GM23338 (cell line): ENCODE data around the gene FAM153A. TPM values are rescaled to one million over a fixed set of nuclear protein-coding genes. Genes with fewer than 3 reads are reported as not detected.
A peak's percentile ranks its signal among the peaks of the same experiment; 100 is the strongest.
"Not testable (repeated sequence)": the region's sequence is repeated elsewhere in the genome, so short reads cannot be mapped to it uniquely, and the experiment has no call there.

Experiments used
- ATAC-seq: fragments of 200-7000 bp; cut with Tn5 transposase; 3 replicates; pipeline ENCODE4 v1.9.1; 2020
- DNase-seq: peaks from one replicate; pipeline ENCODE4 v3.0.0-alpha.2; 2015; ENCODE audit warnings: low spot score
- H2AFZ ChIP-seq: fragments of 200-600 bp; sonication (generic); 2 replicates; pipeline ENCODE4 v1.8.0; 2016; ENCODE audit warnings: antibody characterized with exemption, mild to moderate bottlenecking, moderate library complexity
- H3F3A ChIP-seq: fragments of 200-600 bp; sonication (generic); replicated peaks from 2 replicates; pipeline ENCODE4 v1.8.0; 2017; ENCODE audit warnings: antibody characterized with exemption, mixed run types, low read depth
- H3K27ac ChIP-seq: fragments of 200-600 bp; sonication (generic); 2 replicates; pipeline ENCODE4 v1.6.1; 2016; ENCODE audit warnings: low read depth
- H3K27me3 ChIP-seq: fragments of 200-600 bp; sonication (generic); 2 replicates; pipeline ENCODE4 v1.8.0; 2016; ENCODE audit warnings: mild to moderate bottlenecking, mixed run types, moderate library complexity; ENCODE audit not compliant: insufficient read depth
- H3K36me3 ChIP-seq: fragments of 200-600 bp; sonication (generic); 2 replicates; pipeline ENCODE4 v1.8.0; 2016; ENCODE audit warnings: mild to moderate bottlenecking; ENCODE audit not compliant: insufficient read depth
- H3K4me1 ChIP-seq: fragments of 200-600 bp; sonication (generic); 2 replicates; pipeline ENCODE4 v1.8.0; 2016; ENCODE audit warnings: mild to moderate bottlenecking, moderate library complexity; ENCODE audit not compliant: insufficient read depth
- H3K4me2 ChIP-seq: fragments of 200-600 bp; sonication (generic); 2 replicates; pipeline ENCODE4 v1.7.1; 2017; ENCODE audit warnings: mixed run types
- H3K4me3 ChIP-seq: fragments of 200-600 bp; sonication (generic); 2 replicates; pipeline ENCODE4 v1.6.1; 2016; ENCODE audit warnings: mixed run types
- H3K79me2 ChIP-seq: fragments of 200-600 bp; sonication (generic); replicated peaks from 2 replicates; pipeline ENCODE4 v1.8.0; 2017; ENCODE audit warnings: mild to moderate bottlenecking; ENCODE audit not compliant: insufficient read depth
- H3K9me2 ChIP-seq: fragments of 200-600 bp; sonication (generic); 2 replicates; pipeline ENCODE4 v1.8.0; 2017; ENCODE audit not compliant: insufficient read depth
- H4K20me1 ChIP-seq: fragments of 200-600 bp; sonication (generic); replicated peaks from 2 replicates; pipeline ENCODE4 v1.8.0; 2017; ENCODE audit warnings: mild to moderate bottlenecking; ENCODE audit not compliant: insufficient read depth
- H3K27ac Mint-ChIP-seq: 2 replicates; pipeline ENCODE4 v1.8.0; 2020; ENCODE audit warnings: inconsistent platforms, mild to moderate bottlenecking, moderate library complexity, mixed read lengths
- H3K27me3 Mint-ChIP-seq: 3 replicates; pipeline ENCODE4 v1.8.0; 2022; ENCODE audit warnings: low read depth, mild to moderate bottlenecking, moderate library complexity, mixed read lengths, inconsistent platforms; ENCODE audit not compliant: insufficient read depth, poor library complexity
- H3K36me3 Mint-ChIP-seq: 3 replicates; pipeline ENCODE4 v1.8.0; 2021; ENCODE audit warnings: low read depth, mild to moderate bottlenecking, inconsistent platforms, moderate library complexity, mixed read lengths
- H3K4me1 Mint-ChIP-seq: 3 replicates; pipeline ENCODE4 v1.8.0; 2020; ENCODE audit warnings: mild to moderate bottlenecking, inconsistent platforms, mixed read lengths
- H3K4me3 Mint-ChIP-seq: 3 replicates; pipeline ENCODE4 v1.8.0; 2021; ENCODE audit warnings: moderate library complexity, mild to moderate bottlenecking, inconsistent platforms, mixed read lengths
- H3K9me3 Mint-ChIP-seq: 3 replicates; pipeline ENCODE4 v1.8.0; 2020; ENCODE audit warnings: moderate library complexity, mild to moderate bottlenecking, inconsistent platforms, mixed read lengths
- polyA plus RNA-seq: library from polyadenylated mRNA; unstranded; fragments of >200 nt; fragmentation: Nextera tagmentation; extraction: Ambion mirVana; gene quantifications from 2 replicates; pipeline ENCODE4 v1.2.1, GENCODE V29; 2016
- total RNA-seq: library from RNA; depleted of rRNA; stranded (reverse); fragments of >200 nt; shearing (Covaris generic); gene quantifications from 2 replicates; pipeline ENCODE4 v1.2.3, GENCODE V29; 2014

Gene FAM153A
- total and polyA plus RNA-seq, 2 experiments from 2014 or later: not detected

GRCh38 chr5:177812814-177813425 is 30.2 kb upstream of the FAM153A start:
- H3K27me3 ChIP-seq, H4K20me1 ChIP-seq, H3F3A ChIP-seq, H3K4me3 Mint-ChIP-seq, DNase-seq, H3K4me2 ChIP-seq, H3K4me1 Mint-ChIP-seq, H3K9me2 ChIP-seq, H3K27me3 Mint-ChIP-seq, H2AFZ ChIP-seq, H3K4me3 ChIP-seq, ATAC-seq, H3K27ac ChIP-seq, H3K79me2 ChIP-seq, H3K27ac Mint-ChIP-seq, H3K36me3 ChIP-seq, H3K9me3 Mint-ChIP-seq, H3K4me1 ChIP-seq, H3K36me3 Mint-ChIP-seq: not testable (repeated sequence)

DNA sequence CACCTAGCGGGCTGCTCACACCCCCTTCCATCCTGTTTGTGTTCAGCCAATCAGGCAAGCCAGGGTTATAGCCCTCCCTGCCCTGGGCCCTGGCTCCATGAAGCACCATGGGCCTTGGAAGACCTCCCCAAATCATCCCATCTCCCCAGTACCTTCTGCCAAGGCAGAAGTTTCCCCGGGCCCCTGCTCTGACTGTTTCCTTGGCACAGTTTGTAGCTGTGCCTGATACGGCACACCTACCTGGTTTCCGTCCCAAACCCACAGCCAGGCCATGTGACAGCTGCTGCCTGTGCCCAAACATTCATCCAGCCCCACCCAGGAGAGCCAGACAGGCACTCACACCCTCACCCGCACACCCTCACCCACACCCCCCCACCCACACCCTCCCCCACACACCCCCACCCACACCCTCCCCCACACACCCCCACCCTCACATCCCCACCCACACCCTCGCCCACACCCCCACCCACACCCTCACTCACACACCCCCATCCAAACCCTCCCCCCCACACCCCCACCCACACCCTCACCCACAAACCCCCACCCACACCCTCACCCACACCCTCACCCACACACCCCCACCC is 29.6 kb upstream of the FAM153A start:
- ATAC-seq, H2AFZ ChIP-seq: not testable (repeated sequence)

DNA sequence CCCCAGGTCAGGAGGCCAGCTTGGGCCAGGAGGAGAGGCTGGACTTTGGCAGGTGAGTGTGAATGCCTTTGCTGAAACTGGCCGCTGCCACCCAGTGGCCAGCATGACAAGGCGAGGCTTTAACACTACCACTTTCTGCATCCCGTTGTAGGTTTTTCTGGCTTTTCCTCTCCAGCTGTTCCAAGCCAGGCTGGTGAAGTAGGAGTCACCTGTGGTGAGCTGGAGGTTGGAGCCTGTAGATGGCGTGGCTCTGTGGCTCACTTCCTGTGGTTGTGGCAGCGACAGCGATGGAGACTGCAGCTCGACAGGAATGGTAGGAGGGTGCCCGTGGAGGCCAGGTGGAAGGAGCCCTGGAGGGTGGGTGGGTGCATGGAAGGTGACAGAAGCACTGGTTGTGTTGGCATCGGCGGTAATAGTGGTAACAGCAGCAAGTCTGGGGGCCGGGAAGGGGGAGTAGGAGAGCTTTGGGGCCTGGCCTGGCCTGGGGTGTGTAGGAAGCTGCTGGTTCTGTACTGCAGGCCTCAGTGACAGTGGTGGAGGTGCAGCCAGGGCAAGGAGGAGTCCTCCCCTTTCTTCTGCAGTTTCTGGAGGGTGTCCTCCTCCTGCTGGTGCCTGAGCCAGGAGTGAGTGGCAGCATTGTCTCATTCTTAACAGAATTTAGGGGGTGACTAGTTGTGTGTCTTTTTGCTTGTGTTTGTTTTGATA is 26.7 kb upstream of the FAM153A start:
- H3K4me3 Mint-ChIP-seq, H3K4me2 ChIP-seq, H3K27ac ChIP-seq, H3F3A ChIP-seq, H3K36me3 ChIP-seq, H3K79me2 ChIP-seq, H3K9me2 ChIP-seq, H3K27ac Mint-ChIP-seq, H2AFZ ChIP-seq, H3K4me1 ChIP-seq, DNase-seq, H3K27me3 ChIP-seq, H4K20me1 ChIP-seq, H3K27me3 Mint-ChIP-seq, H3K9me3 Mint-ChIP-seq, H3K4me3 ChIP-seq, H3K36me3 Mint-ChIP-seq, H3K4me1 Mint-ChIP-seq: not testable (repeated sequence)
- peak; percentile 84 for ATAC-seq

More for the DNA sequence above, 29.6 kb upstream of the FAM153A start:
- not testable (repeated sequence) for H3K9me2 ChIP-seq, H3K4me1 ChIP-seq, H3K9me3 Mint-ChIP-seq, H3K27ac Mint-ChIP-seq, DNase-seq, H3K27ac ChIP-seq, H3K4me3 ChIP-seq, H4K20me1 ChIP-seq, H3K36me3 Mint-ChIP-seq, H3F3A ChIP-seq, H3K4me1 Mint-ChIP-seq, H3K4me3 Mint-ChIP-seq, H3K79me2 ChIP-seq, H3K36me3 ChIP-seq, H3K4me2 ChIP-seq, H3K27me3 ChIP-seq, H3K27me3 Mint-ChIP-seq

DNA sequence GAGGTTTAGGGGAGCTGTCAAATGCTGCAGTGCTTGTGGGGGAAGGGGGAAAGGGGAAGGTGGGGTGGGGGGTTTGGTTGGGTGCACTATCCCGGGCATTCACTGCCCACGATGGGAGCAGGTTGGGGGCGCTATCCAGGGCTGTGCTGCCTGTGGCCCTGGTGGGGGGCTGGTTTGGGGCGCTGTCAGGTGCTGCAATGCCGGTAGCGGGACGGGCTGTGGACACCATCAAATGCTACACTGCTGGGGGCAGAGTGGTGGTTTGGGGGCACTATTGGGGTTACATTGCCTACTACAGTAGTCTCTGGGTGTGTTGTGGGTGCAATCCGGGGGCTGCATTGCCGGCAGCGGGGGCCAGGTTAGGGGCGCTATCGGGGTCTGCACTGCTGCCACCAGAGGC is 25.7 kb upstream of the FAM153A start:
- DNase-seq, H3K36me3 Mint-ChIP-seq, H3K27ac ChIP-seq, H3K79me2 ChIP-seq, H3K36me3 ChIP-seq, H3K4me1 ChIP-seq, H3K27ac Mint-ChIP-seq, H3K4me2 ChIP-seq, H3K4me3 ChIP-seq, H3F3A ChIP-seq, ATAC-seq, H2AFZ ChIP-seq, H4K20me1 ChIP-seq, H3K27me3 ChIP-seq, H3K4me1 Mint-ChIP-seq, H3K9me2 ChIP-seq, H3K9me3 Mint-ChIP-seq, H3K4me3 Mint-ChIP-seq, H3K27me3 Mint-ChIP-seq: not testable (repeated sequence)

- not testable (repeated sequence) for H3K4me1 ChIP-seq, H3K79me2 ChIP-seq, H3K27ac ChIP-seq, H3K36me3 Mint-ChIP-seq, H3K27ac Mint-ChIP-seq, H3K9me3 Mint-ChIP-seq, H3K27me3 Mint-ChIP-seq, H3K4me3 Mint-ChIP-seq, H3K4me1 Mint-ChIP-seq, H2AFZ ChIP-seq, DNase-seq, H4K20me1 ChIP-seq, ATAC-seq, H3K27me3 ChIP-seq, H3K9me2 ChIP-seq, H3K4me2 ChIP-seq, H3F3A ChIP-seq, H3K4me3 ChIP-seq, H3K36me3 ChIP-seq
Measured at GRCh38 chr5:177807265-177807664, 24.6 kb upstream of the FAM153A start.

- ATAC-seq, H3K4me3 ChIP-seq, H3K4me1 ChIP-seq, H3K27me3 ChIP-seq, H3K4me3 Mint-ChIP-seq, H3K36me3 ChIP-seq, H3K4me2 ChIP-seq, H3K27me3 Mint-ChIP-seq, H2AFZ ChIP-seq, H3K27ac Mint-ChIP-seq, H3K79me2 ChIP-seq, H3K9me2 ChIP-seq, H3F3A ChIP-seq, H4K20me1 ChIP-seq, H3K9me3 Mint-ChIP-seq, H3K4me1 Mint-ChIP-seq, DNase-seq, H3K27ac ChIP-seq, H3K36me3 Mint-ChIP-seq: not testable (repeated sequence)
Measured at GRCh38 chr5:177801427-177801826, 18.7 kb upstream of the FAM153A start.
